HG02938 (cell line): Measurements from ENCODE around the gene ABHD18.
"Not testable (repeated sequence)": the region's sequence is repeated elsewhere in the genome, so short reads cannot be mapped to it uniquely, and the experiment has no call there.

Experiments used
- ATAC-seq: cut with Tn5 transposase; IDR thresholded peaks from one replicate; pipeline ENCODE4 v1.9.1; 2021; ENCODE audit warnings: mild to moderate bottlenecking, moderate library complexity; ENCODE audit not compliant: unreplicated experiment

The ABHD18 gene

DNA sequence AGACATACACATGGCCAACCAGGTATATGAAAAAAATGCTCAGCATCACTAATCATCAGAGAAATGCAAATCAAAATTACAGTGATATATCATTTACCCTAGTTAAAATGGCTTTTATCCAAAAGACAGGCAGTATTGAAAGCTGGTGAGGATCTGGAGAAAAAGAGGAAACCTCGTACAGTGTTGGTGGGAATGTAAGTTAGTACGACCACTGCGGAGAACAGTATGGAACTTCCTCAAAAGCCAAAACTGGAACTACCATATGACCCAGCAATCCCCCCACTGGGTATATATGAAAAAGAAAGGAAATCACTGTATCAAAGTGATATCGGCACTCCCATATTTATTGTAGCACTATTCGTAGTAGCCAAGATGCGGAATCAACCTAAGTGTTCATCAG is 23.4 kb downstream of the ABHD18 start:
- ATAC-seq = no peak

GRCh38 chr4:127993151-127993550 is 27.9 kb downstream of the ABHD18 start:
- no peak for ATAC-seq

DNA sequence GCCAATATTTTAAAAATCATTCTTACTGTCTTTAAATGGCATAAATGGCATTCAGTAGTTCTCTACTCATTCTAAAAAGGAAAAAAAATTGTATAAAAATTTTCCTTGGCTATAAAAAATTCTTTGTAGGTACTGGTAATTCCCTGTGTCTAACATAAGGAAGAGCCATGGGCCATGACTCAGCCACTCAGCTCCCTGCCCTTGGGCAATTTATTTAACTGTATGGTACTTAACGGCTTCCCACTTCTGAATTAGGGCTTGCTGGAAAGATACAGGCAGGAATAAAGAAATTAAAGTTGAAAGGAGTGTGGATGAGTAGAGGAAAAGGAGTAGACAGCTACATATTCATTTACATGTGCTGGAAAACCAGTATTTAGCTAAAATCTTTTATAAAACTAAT is 30.6 kb downstream of the ABHD18 start:
- ATAC-seq = no peak

DNA sequence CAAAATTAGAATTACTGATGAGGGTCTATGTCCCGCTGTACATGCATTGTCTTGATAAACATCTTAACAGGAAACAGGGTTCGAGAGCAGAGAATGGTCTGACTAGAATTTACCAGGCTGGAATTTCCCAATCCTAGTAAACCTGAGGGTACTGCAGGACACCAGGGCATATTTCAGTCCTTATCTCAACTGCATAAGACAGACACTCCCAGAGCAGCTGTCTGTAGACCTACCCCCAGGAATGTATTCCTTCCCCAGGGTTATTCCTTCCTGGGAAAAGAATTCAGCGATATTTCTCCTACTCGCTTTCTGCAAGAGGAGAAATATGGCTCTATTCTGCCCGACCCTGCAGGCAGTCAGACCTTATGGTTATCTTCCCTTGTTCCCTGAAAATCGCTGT is 31.3 kb downstream of the ABHD18 start:
- ATAC-seq = not testable (repeated sequence)

DNA sequence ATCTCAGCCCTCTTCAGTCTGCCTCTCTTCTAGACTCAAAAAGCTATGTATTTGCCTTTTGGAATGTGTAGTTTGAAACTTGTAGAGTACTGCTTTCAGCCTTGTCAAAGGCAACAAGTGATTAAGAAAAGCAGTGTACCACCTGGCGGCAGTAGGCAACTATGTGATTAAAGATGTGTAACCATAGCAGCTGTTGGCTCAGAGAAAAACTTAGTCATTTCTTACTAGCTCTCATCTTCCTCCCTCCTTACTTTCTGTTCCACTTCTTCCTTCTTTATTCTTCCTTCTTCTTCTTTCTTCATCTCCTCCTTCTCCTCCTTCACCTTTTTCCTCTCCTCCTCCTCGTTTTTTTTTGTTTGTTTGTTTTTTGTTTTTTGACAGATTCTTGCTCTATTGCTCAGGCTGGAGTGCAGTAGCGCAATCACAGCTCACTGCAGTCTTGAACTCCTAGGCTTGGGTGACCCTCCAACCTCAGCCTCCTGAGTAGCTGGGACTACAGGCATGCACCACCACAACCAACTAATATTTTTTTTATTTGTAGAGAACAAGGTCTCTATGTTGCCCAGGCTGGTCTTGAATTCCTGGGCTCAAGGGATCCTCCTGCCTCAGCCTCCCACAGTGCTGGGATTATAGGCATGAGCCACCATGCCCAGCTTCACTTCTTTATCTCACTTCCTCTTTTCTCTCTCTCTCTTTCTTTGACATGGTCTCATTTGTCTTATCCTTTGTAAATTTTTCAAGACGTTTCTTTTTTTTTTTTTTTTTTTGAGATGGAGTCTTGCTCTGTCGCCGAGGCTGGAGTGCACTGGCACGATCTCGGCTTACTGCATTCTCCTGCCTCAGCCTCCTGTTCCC is 32.6 kb downstream of the ABHD18 start:
- ATAC-seq = peak; percentile 98

GRCh38 chr4:128006592-128006991 is 41.4 kb downstream of the ABHD18 start:
- no peak for ATAC-seq

- ATAC-seq = peak; percentile 62
Measured at GRCh38 chr4:128009428-128009827, 44.2 kb downstream of the ABHD18 start.

DNA sequence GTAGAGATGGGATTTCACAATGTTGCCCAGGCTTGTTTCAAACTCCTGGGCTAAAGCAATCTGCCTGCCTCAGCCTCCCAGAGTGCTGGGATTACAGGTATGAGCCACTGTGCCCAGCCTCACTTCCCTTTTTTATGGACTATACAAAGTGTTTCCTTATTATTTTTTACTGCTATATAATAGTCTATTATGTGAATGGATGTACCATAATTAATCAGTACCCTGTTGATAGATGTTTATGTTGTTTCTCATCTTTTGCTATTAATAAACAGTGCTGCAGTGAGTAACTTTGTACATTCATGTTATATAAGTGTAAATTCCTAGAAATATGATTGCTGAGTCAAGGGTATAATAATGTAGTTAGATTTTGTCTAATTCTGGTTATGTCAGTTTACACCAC is 60.1 kb downstream of the ABHD18 start:
- ATAC-seq = no peak

GRCh38 chr4:128029907-128030306 is 64.7 kb downstream of the ABHD18 start:
- no peak for ATAC-seq

GRCh38 chr4:128031756-128032384 is 66.7 kb downstream of the ABHD18 start:
- ATAC-seq = no peak

DNA sequence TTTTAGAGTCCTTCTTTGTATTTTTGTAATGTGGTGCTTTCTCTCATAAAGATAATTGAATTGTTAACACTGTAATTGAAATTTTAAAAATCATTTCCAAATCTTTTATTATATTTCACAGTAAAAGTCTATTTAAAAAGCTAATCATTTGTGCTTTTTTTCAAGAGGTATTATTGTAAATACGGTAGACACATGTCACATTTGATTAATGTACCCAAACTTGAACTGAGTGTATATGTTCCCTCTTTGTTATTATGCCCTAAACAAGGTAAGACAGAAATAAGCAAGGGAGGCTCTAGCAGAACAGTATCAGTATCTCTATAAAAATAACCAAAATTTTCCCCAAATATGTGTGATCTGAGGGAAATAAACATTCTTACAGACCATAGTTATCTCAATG is 74.4 kb downstream of the ABHD18 start:
- ATAC-seq = no peak

DNA sequence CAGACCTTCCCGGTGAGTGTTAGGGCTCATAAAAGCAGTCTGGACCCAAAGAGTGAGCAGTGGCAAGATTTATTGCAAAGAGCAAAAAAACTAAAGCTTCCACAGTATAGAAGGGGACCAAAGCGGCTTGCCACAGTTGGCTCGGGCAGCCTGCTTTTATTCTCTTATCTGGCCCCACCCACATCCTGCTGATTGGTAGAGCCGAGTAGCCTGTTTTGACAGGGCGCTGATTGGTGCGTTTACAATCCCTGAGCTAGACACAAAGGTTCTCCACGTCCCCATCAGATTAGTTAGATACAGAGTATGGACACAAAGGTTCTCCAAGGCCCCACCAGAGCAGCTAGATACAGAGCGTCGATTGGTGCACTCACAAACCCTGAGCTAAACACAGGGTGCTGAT is 81.8 kb downstream of the ABHD18 start:
- not testable (repeated sequence) for ATAC-seq

- not testable (repeated sequence) for ATAC-seq
Measured at GRCh38 chr4:128047514-128047913, 82.3 kb downstream of the ABHD18 start.

DNA sequence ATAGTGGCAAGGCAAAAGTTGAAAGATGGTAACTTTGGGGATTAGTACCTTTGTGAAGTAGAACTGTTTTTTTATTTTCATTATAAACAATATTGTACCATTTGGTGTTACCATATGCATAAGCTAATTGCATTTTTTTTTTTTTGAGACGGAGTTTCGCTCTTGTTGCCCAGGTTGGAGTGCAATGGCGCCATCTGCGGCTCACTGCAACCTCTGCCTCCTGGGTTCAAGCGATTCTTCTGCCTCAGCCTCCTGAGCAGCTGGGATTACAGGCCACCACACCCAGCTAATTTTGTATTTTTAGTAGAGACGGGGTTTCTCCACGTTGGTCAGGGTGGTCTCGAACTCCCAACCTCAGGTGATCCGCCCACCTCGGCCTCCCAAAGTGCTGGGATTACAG is 86.0 kb downstream of the ABHD18 start:
- not testable (repeated sequence) for ATAC-seq

DNA sequence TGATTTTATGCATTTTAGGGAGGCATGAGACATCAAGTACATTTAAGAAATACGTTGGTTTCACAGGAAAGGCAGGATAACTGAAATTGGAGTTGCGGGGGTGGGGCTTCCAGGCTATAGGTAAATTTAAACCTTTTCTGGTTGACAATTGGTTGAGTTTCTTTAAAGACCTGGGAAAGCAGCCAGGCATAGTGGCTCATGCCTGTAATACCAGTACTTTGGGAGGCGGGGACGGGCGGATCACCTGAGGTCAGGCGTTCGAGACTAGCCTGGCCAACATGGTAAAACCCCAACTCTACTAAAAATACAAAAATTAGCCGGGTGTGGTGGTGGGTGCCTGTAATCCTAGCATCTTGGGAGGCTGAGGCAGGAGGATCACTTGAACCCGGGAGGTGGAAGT is 89.7 kb downstream of the ABHD18 start:
- not testable (repeated sequence) for ATAC-seq

DNA sequence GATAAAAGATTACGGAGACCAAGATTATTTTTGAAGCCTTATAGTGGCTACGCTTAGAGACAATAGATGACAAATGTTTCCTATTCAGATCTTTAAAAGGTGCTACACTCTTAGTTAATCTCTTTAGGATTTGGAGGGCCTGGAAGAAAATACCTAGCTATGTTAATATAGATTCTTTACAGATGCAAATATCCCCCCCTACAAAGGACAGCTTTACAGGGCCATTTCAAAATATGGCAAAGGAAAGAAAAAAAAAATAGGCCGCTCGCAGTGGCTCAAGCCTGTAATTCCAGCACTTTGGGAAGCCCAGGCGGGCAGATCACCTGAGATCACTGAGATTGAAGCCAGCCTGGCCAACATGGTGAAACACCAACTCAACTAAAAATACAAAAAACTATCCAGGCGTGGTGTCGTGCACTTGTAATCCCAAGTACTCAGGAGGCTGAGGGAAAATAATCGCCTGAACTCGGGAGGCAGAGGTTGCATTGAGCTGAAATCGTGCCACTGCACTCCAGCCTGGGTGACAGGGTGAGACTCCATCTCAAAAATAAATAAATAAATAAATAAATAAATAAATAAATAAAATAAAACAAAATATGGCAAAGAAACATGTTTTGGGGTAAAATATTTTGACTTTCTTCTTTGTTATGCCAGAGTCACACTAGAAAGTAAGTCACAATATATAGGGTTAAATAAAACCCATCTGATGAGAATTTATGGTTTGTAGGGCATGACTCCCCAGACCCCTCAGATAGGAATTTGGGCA is 90.4 kb downstream of the ABHD18 start:
- not testable (repeated sequence) for ATAC-seq

DNA sequence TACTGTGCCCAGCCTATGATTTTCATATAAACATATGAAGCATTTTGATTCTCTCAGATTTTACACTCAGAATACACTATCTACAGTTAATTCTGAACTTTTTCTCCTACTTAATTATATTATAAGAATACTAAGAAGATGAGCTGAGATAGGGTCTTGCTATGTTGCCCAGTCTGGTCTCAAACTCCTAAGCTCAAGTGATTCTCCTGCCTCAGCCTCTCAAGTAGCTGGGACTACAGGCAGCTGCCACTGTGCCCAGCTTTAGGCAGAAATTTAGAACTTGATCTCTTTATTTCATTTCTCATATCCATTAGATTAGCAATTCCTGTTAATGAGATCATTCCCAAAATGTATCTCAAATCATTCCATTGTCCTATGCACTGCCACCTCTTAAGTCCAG is 91.2 kb downstream of the ABHD18 start:
- ATAC-seq = no peak

GRCh38 chr4:128060121-128060698 is 95.0 kb downstream of the ABHD18 start:
- ATAC-seq = no peak

GRCh38 chr4:128060699-128061565 is 95.7 kb downstream of the ABHD18 start, which contains the start of gene LARP1B:
Gene LARP1B (plus strand): TSS chr4:128061312. CDS start chr4:128074952, 13,640 bp downstream.
- ATAC-seq = peak; percentile 89
